Astrocyte of the spinal cord (primary cell): ENCODE data around the gene TSSK2.
"Not testable (repeated sequence)": the region's sequence is repeated elsewhere in the genome, so short reads cannot be mapped to it uniquely, and the experiment has no call there.

Experiments
- DNase-seq: peaks from one replicate; pipeline ENCODE4 v3.0.0; 2011; ENCODE audit warnings: low read depth, low spot score
- H3K4me3 ChIP-seq: 2 replicates; pipeline ENCODE4 v1.5.1; 2011; ENCODE audit warnings: low read depth, mild to moderate bottlenecking, low read length, moderate library complexity
- CTCF ChIP-seq: IDR thresholded peaks from 2 replicates; pipeline ENCODE4 v1.5.1; 2012; ENCODE audit warnings: low read depth, mild to moderate bottlenecking, low read length, inconsistent platforms
- in situ Hi-C: cut with HindIII; loops from 2 replicates; pipeline ENCODE4 v1.10.0; 2017; ENCODE audit warnings: low sequenced_read_pairs

TSSK2 gene

GRCh38 chr22:19151329-19152191 is 20.5 kb downstream of the TSSK2 start:
- H3K4me3 ChIP-seq: no peak overlapping the region
- TF ChIP-seq CTCF: no peak
- no peak for DNase-seq
- in situ Hi-C loops: no loop called here

- TF ChIP-seq CTCF: no peak
- no peak for DNase-seq
- H3K4me3 ChIP-seq: no peak overlapping the region
- in situ Hi-C loops: no loop called here
These were observed 22.1 kb downstream of the TSSK2 start for GRCh38 chr22:19152942-19153883.

- DNase-seq, H3K4me3 ChIP-seq, in situ Hi-C loops: not testable (repeated sequence)
These were observed 25.0 kb downstream of the TSSK2 start for GRCh38 chr22:19156109-19156508.

- H3K4me3 ChIP-seq, DNase-seq, in situ Hi-C loops: not testable (repeated sequence)
These were observed 27.5 kb downstream of the TSSK2 start for GRCh38 chr22:19158649-19159048.

GRCh38 chr22:19164425-19164824 is 33.3 kb downstream of the TSSK2 start:
- no peak for TF ChIP-seq CTCF
- in situ Hi-C loops: no loop called here
- no peak overlapping the region for H3K4me3 ChIP-seq
- no peak for DNase-seq

GRCh38 chr22:19166421-19166820 is 35.3 kb downstream of the TSSK2 start:
- no peak overlapping the region for H3K4me3 ChIP-seq
- TF ChIP-seq CTCF: no peak
- DNase-seq: no peak
- in situ Hi-C loops: no loop called here

GRCh38 chr22:19167106-19167869 is 36.2 kb downstream of the TSSK2 start:
- TF ChIP-seq CTCF: no peak
- no peak overlapping the region for H3K4me3 ChIP-seq
- DNase-seq: no peak
- in situ Hi-C loops: no loop called here
